LNCaP clone FGC (cell line): ENCODE data around the gene ITGB1BP2.
"Not testable (repeated sequence)": the region's sequence is repeated elsewhere in the genome, so short reads cannot be mapped to it uniquely, and the experiment has no call there.

Experiments
- DNase-seq: peaks from one replicate; pipeline ENCODE4 v3.0.0-alpha.2; 2011; ENCODE audit warnings: low read depth
- H3K4me3 ChIP-seq: 2 replicates; pipeline ENCODE4 v1.5.1; 2011; ENCODE audit warnings: mild to moderate bottlenecking, low read depth, low read length, control low read depth
- TF ChIP-seq, protein P1 (sequence below): IDR thresholded peaks from 2 replicates; pipeline ENCODE4 v1.5.1; 2012; ENCODE audit warnings: mild to moderate bottlenecking; ENCODE audit not compliant: control insufficient read depth, insufficient read depth; ENCODE audit errors: extremely low read depth

The ITGB1BP2 gene

DNA sequence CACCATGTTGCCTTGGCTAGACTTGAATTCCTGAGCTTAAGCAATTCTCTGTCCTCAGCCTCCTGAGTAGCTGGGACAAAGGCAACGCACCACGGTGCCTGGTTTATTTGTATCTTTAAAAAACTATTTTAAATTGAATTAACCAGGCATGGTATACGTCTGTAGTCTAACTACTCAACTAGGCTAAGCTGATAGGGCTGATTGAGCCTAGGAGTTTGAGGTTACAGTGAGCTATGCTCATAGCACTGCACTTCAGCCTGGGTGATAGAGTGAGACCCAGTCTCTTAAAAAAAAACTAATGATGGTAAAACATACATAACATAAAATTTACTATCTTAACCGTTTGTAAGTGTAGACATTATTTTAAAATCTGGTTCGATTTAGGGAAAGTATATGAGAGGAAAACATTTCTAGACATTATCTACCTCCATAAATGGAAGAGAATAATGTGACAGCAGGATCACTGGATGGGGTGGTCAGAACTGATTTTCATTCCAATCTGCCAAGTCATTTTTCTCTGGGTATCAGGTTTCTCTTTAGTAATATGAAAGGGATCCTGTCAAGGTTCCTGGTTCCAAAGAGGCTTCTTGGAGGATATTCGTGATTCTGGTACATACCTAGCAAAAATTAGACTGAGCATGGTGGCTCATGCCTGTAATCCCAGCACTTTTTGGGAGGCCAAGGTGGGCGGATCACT lies 8.7 kb upstream of the ITGB1BP2 start:
- TF ChIP-seq, protein P1, sequence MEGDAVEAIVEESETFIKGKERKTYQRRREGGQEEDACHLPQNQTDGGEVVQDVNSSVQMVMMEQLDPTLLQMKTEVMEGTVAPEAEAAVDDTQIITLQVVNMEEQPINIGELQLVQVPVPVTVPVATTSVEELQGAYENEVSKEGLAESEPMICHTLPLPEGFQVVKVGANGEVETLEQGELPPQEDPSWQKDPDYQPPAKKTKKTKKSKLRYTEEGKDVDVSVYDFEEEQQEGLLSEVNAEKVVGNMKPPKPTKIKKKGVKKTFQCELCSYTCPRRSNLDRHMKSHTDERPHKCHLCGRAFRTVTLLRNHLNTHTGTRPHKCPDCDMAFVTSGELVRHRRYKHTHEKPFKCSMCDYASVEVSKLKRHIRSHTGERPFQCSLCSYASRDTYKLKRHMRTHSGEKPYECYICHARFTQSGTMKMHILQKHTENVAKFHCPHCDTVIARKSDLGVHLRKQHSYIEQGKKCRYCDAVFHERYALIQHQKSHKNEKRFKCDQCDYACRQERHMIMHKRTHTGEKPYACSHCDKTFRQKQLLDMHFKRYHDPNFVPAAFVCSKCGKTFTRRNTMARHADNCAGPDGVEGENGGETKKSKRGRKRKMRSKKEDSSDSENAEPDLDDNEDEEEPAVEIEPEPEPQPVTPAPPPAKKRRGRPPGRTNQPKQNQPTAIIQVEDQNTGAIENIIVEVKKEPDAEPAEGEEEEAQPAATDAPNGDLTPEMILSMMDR: no peak
- no peak overlapping the region for H3K4me3 ChIP-seq
- no peak for DNase-seq

DNA sequence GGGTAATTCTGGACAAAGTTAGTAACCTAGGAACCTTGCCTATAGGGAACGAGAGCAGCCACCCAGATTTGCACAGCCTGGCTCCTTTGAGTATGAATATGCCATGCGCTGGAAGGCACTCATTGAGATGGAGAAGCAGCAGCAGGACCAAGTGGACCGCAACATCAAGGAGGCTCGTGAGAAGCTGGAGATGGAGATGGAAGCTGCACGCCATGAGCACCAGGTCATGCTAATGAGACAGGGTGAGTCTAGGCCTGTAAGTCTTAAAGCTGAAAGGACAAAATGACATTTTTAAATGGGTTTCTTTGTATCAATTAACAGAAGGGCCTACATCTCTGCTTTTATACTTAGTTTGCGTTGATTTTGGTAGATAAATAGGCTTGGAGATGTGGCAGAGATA lies 4.7 kb upstream of the ITGB1BP2 start:
- TF ChIP-seq, protein P1: no peak
- no peak for DNase-seq
- no peak overlapping the region for H3K4me3 ChIP-seq

DNA sequence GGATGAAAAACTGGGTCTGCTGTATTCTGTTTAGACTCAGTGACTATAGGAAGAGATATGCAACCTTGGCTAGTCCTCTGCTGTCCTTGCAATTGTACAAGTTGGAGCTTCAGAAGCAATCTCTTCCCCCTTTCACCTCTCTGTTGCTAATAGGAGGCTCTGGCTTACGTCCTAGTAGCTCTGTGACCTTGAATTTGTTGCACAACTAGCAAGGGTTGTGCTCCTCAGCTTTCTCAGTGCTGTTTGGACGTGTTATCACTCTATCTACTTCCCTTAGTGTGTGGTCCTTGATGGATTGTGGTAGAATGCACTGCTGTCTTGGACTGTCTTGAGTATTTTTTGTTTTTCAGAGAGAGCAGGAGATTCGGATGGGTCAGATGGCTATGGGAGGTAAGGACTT lies 3.4 kb upstream of the ITGB1BP2 start:
- no peak for DNase-seq
- H3K4me3 ChIP-seq: no peak overlapping the region
- TF ChIP-seq, protein P1: no peak

DNA sequence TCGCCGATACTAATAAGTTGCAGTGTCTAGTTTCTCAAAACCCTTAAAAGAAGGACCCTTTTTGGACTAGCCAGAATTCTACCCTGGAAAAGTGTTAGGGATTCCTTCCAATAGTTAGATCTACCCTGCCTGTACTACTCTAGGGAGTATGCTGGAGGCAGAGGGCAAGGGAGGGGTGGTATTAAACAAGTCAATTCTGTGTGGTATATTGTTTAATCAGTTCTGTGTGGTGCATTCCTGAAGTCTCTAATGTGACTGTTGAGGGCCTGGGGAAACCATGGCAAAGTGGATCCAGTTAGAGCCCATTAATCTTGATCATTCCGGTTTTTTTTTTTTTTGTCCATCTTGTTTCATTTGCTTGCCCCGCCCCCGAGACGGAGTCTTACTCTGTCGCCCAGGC lies 1.5 kb upstream of the ITGB1BP2 start:
- not testable (repeated sequence) for DNase-seq, H3K4me3 ChIP-seq

DNA sequence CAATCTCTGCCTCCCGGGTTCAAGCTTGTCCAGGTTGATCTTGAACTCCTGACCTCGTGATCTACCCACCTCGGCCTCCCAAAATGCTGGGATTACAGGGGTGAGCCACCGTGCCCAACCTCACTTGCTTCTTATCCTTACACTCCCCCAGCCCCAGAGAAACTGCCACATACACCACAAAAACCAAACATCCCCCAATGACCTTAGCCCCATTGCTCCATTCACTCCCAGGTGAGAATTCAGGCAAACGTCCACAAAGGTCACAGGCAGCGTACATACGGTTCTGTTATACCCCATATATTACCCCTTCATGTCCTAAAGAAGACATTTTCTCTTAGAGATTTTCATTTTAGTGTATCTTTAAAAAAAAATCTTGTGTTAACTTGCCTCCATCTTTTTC lies 1.1 kb upstream of the ITGB1BP2 start:
- not testable (repeated sequence) for DNase-seq

DNA sequence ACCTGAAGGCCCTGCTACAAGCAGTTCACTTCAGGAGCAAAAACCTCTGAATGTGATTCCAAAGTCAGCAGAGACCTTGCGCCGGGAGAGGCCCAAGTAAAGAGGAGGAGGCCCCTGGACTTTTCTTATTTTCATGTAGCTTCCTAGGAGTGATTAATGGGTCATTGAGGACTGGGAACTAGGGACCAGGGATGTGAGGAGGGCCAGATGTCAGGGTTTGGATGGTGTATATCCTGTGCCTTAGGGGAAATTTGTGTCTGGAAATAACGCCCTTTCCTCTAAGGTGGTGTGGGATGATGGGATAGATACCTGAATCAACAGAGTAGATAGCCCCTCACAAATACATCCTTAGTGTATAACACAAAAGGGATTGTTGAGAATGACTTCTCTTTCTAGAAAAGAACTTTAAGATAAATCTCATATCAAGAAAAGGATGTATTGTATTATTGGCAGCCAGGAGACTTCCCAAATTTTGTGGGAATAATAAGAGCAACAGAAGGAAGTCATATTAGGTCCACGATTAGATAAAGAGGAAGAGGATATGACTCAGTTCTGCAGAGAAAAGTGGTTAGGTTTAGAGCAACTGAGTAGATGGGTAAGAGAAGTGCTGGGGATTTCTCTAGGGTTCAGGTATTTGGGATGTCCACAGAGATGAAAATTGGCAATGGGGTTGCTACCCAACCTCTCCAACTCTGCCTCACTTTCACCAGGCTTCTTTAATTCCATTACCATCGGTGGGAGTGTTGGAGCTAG lies 1.1 kb downstream of the ITGB1BP2 start:
- TF ChIP-seq, protein P1: no peak
- no peak overlapping the region for H3K4me3 ChIP-seq
- no peak for DNase-seq

More for the DNA sequence above, 1.1 kb upstream of the ITGB1BP2 start:
- H3K4me3 ChIP-seq: not testable (repeated sequence)

DNA sequence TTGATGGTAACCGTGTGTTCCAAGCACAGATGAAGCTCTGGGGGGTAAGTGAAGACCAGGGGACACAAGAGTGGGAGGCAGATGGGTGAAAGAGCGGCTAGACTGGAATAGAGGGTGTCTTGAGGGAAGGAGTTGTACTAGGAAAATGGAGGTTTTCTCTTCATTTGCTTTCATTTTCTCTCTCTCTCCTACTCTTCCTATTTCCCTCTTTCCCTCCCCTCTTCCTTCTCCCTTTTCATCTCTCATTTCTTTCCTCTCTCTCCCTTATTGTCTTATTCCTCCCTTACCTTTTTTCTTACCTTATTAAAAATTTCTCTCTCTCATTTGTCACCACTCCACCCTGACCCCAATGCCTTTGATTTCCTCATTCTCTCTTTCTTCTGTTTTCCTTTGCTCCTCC lies 3.0 kb downstream of the ITGB1BP2 start:
- DNase-seq: no peak
- TF ChIP-seq, protein P1: no peak
- H3K4me3 ChIP-seq: no peak overlapping the region

DNA sequence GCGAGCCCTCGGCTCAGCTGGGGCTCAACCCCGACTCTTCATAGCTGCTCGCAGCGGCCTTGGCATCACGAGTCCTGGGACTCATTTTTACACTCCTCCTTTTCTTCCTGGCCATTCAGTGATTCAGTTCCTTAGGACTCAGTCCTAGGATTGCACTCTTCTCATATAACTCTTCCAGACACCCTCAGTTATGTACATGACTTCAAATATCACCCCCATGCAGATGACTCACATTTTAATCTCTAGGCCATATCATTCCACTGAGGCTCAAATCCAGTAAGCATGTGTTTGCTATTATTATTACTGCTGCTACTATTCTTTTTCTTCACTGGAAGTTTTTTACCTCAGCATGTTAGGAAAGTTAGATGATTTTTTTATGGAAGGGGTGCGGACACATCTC lies 14.4 kb downstream of the ITGB1BP2 start:
- no peak overlapping the region for H3K4me3 ChIP-seq
- TF ChIP-seq, protein P1: no peak
- DNase-seq: no peak

DNA sequence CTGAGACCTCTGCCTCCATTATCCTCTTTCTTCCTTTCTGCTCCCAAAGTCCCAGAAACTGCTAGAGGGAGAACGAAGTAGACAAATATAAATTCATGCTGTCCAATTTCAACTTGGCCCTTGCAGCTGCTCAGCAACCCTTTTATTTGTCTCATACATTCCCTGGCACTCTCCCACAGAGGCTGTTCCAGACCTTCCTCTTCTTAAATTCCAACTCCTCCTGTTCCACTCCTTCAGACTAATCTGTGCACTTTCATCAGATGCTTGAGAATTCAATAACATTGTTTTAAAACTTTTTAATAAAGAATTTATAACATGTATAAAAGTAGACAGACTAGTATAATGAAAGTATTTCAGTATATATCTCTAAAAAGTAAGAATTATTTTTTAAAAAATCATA lies 15.4 kb downstream of the ITGB1BP2 start:
- not testable (repeated sequence) for DNase-seq

More for the DNA sequence above, 15.4 kb downstream of the ITGB1BP2 start:
- H3K4me3 ChIP-seq: not testable (repeated sequence)
